Psoas muscle (tissue), 8 donors: Measurements from ENCODE around the gene LRRC10B. TPM values are rescaled to one million over a fixed set of nuclear protein-coding genes. Genes with fewer than 3 reads are reported as not detected.

Experiments
- ATAC-seq, 4 donors: fragments of 200-7000 bp; cut with Tn5 transposase; one replicate each; pipeline ENCODE4 v1.9.1; 2020; ENCODE audit warnings: moderate library complexity in 3 of 4, mild to moderate bottlenecking in 2 of 4
- DNase-seq, 2 donors: peaks; one replicate each; pipeline ENCODE4 v3.0.0-alpha.2; 2020
- H3K27ac ChIP-seq: fragments of 200-600 bp; one replicate; pipeline ENCODE4 v1.8.0; 2022
- H3K27me3 ChIP-seq, 3 donors: fragments of 200-600 bp in 1 of 3; one replicate each; pipeline versions ENCODE4 v1.6.1 to v1.8.0; 2013 to 2022; ENCODE audit warnings: low read length in 2 of 3, mild to moderate bottlenecking in 2 of 3, moderate library complexity in 1 of 3; ENCODE audit not compliant: insufficient read depth in 3 of 3
- H3K36me3 ChIP-seq, 2 donors: fragments of 200-600 bp in 1 of 2; one replicate each; pipeline versions ENCODE4 v1.6.1 to v1.8.0; 2013 to 2022; ENCODE audit warnings: low read depth in 1 of 2, mild to moderate bottlenecking in 1 of 2, moderate library complexity in 1 of 2; ENCODE audit not compliant: insufficient read depth in 1 of 2
- H3K4me1 ChIP-seq: fragments of 200-600 bp; one replicate; pipeline ENCODE4 v1.8.0; 2022
- H3K4me3 ChIP-seq: fragments of 200-600 bp; one replicate; pipeline ENCODE4 v1.8.0; 2022; ENCODE audit warnings: mild to moderate bottlenecking
- H3K9me3 ChIP-seq: fragments of 200-600 bp; one replicate; pipeline ENCODE4 v1.8.0; 2022
- WGBS, 3 donors: extraction: QIAGEN DNeasy Blood & Tissue Kit; methylation state at CpG; one replicate each; pipeline versions ENCODE4 v1.1.6 to v1.1.7; 2013; 5-methylcytosine and 5-hydroxymethylcytosine counted together
- intact Hi-C, 2 donors: fragments of 100-400 bp; cut with DNase I; formaldehyde crosslinking; loops; one replicate each; pipeline versions ENCODE4 v1.11.0 to v1.14.2; 2022
- polyA plus RNA-seq, 3 donors: library from polyadenylated mRNA; stranded (reverse); fragments of 200-250 nt; gene quantifications; one replicate each; pipeline ENCODE4 v1.2.3, GENCODE V29; 2013
- total RNA-seq, 4 donors: library from RNA; stranded (reverse); fragmentation: NEBNext Ultra II Directional in 2 of 4; extraction: Animal tissue kit (Norgen Biotek cat#: 25700) in 2 of 4; gene quantifications; one replicate each; pipeline versions ENCODE4 v1.2.1 to v1.2.4, GENCODE V29; 2021 to 2023
- TF ChIP-seq, protein P1 (sequence below): fragments of 200-600 bp; IDR thresholded peaks from one replicate; pipeline ENCODE4 v1.8.0; 2022; ENCODE audit warnings: antibody characterized with exemption
- donor health status: healthy with polysubstance abuse.
- donor health status: DM: no; HTN: no; CAD: no; lungs with moderate emphysema.
- donor health status: Bipolar disorder and iron deficiency.
- donor health status: healthy.
- donor health status: DM: yes; HTN: yes; CAD: no.
- donor health status: DM: no; HTN: no; CAD: no.
- donor health status: DM: no; HTN: no; CAD: no.
- donor health status: DM: yes; HTN: yes; CAD: no.

LRRC10B gene
- total and polyA plus RNA-seq, 7 donors = 0.24 to 2.1 (median 0.52) TPM; not detected in 1

DNA sequence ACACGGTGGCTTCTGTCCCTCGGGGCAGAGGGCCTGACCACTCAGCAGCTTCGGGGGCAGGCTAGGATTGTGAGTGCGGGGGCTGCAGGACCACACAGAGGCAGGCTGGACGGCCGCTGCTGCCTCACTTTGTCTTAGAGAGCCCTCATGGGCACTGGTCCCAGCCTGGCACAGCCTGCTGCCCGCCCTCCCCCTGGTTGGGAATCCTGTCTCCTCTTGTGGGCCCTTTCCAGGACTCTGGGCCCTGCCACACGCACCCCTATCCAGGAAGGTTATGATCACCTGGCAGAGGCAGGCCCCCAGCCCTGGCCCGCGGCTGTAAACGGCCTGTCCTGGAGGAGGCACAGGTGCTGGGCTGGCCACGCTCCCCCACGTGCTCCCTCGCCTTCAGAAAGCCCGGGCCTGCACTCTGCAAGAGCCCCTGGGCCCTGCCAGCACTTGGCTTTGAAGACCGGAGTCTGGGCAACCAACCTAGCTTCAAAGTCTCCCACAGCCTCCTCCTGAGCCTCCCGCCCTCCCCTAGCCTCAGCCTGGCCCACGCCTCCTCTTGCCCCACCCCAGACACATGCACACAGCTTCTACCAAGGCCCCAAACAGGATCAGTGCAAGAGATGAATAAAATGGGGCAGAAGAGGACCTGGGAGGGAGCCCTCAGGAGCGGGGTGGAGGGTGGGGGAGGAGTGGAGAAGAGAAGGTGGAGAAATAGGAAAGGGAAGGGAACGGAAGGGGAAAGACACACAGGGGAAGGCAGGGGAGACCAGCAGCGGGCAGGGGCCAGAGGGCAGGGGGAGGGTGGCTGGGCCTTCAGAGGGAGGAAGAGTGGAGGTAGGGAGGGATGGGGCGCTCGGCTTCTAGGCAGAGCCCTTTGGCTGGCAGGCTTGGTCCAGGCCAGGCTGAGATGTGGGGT is 41.4 kb downstream of the LRRC10B start:
- Histone ChIP-seq H3K4me1 (no peaks in the 10 kb centered on the region), H3K9me3 (no peaks in the 10 kb centered on the region), H3K27ac (no peak overlapping the region), H3K36me3 (no peaks in the 10 kb centered on the region), H3K27me3 (peaks cover 0 to 30% (median 11%) of the 10 kb centered on the region in 3 donors), H3K4me3 (no peak overlapping the region)
- intact Hi-C loops = no loop called here
- ATAC-seq (no peak), DNase-seq (no peak)
- WGBS, 3 donors = 68 to 71% (median 71%) methylated on average over 22 to 23 of the region's 23 CpGs
- TF ChIP-seq, protein P1, sequence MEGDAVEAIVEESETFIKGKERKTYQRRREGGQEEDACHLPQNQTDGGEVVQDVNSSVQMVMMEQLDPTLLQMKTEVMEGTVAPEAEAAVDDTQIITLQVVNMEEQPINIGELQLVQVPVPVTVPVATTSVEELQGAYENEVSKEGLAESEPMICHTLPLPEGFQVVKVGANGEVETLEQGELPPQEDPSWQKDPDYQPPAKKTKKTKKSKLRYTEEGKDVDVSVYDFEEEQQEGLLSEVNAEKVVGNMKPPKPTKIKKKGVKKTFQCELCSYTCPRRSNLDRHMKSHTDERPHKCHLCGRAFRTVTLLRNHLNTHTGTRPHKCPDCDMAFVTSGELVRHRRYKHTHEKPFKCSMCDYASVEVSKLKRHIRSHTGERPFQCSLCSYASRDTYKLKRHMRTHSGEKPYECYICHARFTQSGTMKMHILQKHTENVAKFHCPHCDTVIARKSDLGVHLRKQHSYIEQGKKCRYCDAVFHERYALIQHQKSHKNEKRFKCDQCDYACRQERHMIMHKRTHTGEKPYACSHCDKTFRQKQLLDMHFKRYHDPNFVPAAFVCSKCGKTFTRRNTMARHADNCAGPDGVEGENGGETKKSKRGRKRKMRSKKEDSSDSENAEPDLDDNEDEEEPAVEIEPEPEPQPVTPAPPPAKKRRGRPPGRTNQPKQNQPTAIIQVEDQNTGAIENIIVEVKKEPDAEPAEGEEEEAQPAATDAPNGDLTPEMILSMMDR = no peak

- TF ChIP-seq, protein P1 = no peak
- Histone ChIP-seq H3K36me3 (no peaks in the 10 kb centered on the region), H3K27ac (no peak overlapping the region), H3K9me3 (no peaks in the 10 kb centered on the region), H3K27me3 (peaks cover 0 to 33% (median 12%) of the 10 kb centered on the region in 3 donors), H3K4me3 (no peak overlapping the region), H3K4me1 (no peaks in the 10 kb centered on the region)
- intact Hi-C loops = no loop called here
- ATAC-seq (no peak), DNase-seq (no peak)
- WGBS, 3 donors = 89 to 93% (median 93%) methylated on average over 17 to 18 of the region's 18 CpGs
Observed at GRCh38 chr11:61550665-61551227, 42.2 kb downstream of the LRRC10B start.

GRCh38 chr11:61551634-61552033 is 43.1 kb downstream of the LRRC10B start:
- DNase-seq (no peak), ATAC-seq (peak; percentile 44 to 67 (median 54))
- intact Hi-C loops = no loop called here
- Histone ChIP-seq H3K27me3 (peaks cover 0 to 42% (median 16%) of the 10 kb centered on the region in 3 donors), H3K36me3 (no peaks in the 10 kb centered on the region), H3K4me1 (no peaks in the 10 kb centered on the region), H3K4me3 (no peak overlapping the region), H3K9me3 (no peaks in the 10 kb centered on the region), H3K27ac (no peak overlapping the region)
- WGBS, 3 donors = 21 to 61% (median 47%) methylated on average over 9 to 12 of the region's 12 CpGs
- TF ChIP-seq, protein P1 = no peak

DNA sequence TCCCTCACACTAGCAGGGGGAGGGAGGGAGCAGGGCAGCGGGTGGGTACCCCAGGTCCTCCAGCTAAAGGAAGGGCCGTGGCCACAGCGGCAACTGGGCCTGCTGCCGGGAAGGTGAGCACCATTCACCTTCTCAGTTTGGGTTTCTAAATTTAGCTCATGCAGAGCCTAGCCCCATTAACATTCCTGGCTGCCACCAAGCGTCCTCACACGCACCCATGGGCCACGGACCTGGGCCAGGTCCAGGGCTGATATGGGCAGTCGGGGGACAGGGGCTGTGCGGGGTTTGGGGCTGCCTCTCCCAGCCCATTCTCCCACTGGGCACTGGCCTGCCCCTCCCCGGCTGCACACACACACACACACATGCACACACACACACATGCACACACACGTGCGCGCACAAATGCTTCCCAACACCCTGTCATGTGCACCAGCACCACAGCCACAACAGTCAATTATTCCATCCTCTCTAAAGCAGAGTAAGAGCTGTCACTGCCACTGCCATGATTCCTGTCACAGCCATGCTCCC is 43.6 kb downstream of the LRRC10B start:
- Histone ChIP-seq H3K4me1 (no peaks in the 10 kb centered on the region), H3K27ac (no peak overlapping the region), H3K9me3 (no peaks in the 10 kb centered on the region), H3K4me3 (no peak overlapping the region), H3K27me3 (peaks cover 0 to 45% (median 16%) of the 10 kb centered on the region in 3 donors), H3K36me3 (no peaks in the 10 kb centered on the region)
- ATAC-seq (no peak), DNase-seq (no peak)
- 56 to 68% (median 63%) methylated on average over 10 to 13 of the region's 13 CpGs for WGBS, 3 donors
- intact Hi-C loops = no loop called here
- TF ChIP-seq, protein P1 = no peak
